GM18517 (cell line): ENCODE measurements around the gene LRPPRC.
"Not testable (repeated sequence)": the region's sequence is repeated elsewhere in the genome, so short reads cannot be mapped to it uniquely, and the experiment has no call there.

Experiments used
- ATAC-seq: cut with Tn5 transposase; IDR thresholded peaks from one replicate; pipeline ENCODE4 v1.9.1; 2021; ENCODE audit warnings: mild to moderate bottlenecking, moderate library complexity; ENCODE audit not compliant: unreplicated experiment

Gene LRPPRC

GRCh38 chr2:43911136-43911790 lies 84.5 kb downstream of the LRPPRC start:
- not testable (repeated sequence) for ATAC-seq

- ATAC-seq: no peak
These were observed 89.2 kb downstream of the LRPPRC start for GRCh38 chr2:43906448-43907109.

- ATAC-seq: no peak
These were observed 89.9 kb downstream of the LRPPRC start for GRCh38 chr2:43905871-43906270.

GRCh38 chr2:43905371-43905803 lies 90.4 kb downstream of the LRPPRC start:
- no peak for ATAC-seq

GRCh38 chr2:43899589-43899988 lies 96.2 kb downstream of the LRPPRC start:
- ATAC-seq: no peak

GRCh38 chr2:43898838-43899346 lies 96.9 kb downstream of the LRPPRC start:
- ATAC-seq: no peak

- no peak for ATAC-seq
These were observed 97.5 kb downstream of the LRPPRC start for GRCh38 chr2:43898134-43898837.

- ATAC-seq: no peak
These were observed 98.3 kb downstream of the LRPPRC start for GRCh38 chr2:43897492-43897891.

- no peak for ATAC-seq
These were observed 98.9 kb downstream of the LRPPRC start for GRCh38 chr2:43896906-43897305.

GRCh38 chr2:43894743-43895142 lies 101.0 kb downstream of the LRPPRC start:
- ATAC-seq: no peak

- no peak for ATAC-seq
These were observed 104.9 kb downstream of the LRPPRC start for GRCh38 chr2:43890855-43891254.

GRCh38 chr2:43889416-43889815 lies 106.4 kb downstream of the LRPPRC start:
- no peak for ATAC-seq

- no peak for ATAC-seq
These were observed 108.6 kb downstream of the LRPPRC start for GRCh38 chr2:43887176-43887575.

GRCh38 chr2:43885132-43885632 lies 110.6 kb downstream of the LRPPRC start:
- no peak for ATAC-seq

GRCh38 chr2:43884689-43885088 lies 111.1 kb downstream of the LRPPRC start:
- no peak for ATAC-seq

- ATAC-seq: no peak
These were observed 113.5 kb downstream of the LRPPRC start for GRCh38 chr2:43882312-43882711.

- ATAC-seq: no peak
These were observed 114.8 kb downstream of the LRPPRC start for GRCh38 chr2:43880952-43881351.

GRCh38 chr2:43880471-43880870 lies 115.3 kb downstream of the LRPPRC start:
- ATAC-seq: no peak

GRCh38 chr2:43879261-43879660 lies 116.5 kb downstream of the LRPPRC start:
- no peak for ATAC-seq

- no peak for ATAC-seq
These were observed 117.9 kb downstream of the LRPPRC start for GRCh38 chr2:43877782-43878464.
